PC-3 (cell line): ENCODE measurements around the gene JCHAIN. TPM values are rescaled to one million over a fixed set of nuclear protein-coding genes. Genes with fewer than 3 reads are reported as not detected.
A peak's percentile ranks its signal among the peaks of the same experiment; 100 is the strongest.
"Not testable (repeated sequence)": the region's sequence is repeated elsewhere in the genome, so short reads cannot be mapped to it uniquely, and the experiment has no call there.

Experiments
- ATAC-seq: fragments of 200-7000 bp; cut with Tn5 transposase; 2 replicates; pipeline ENCODE4 v1.9.1; 2020; ENCODE audit warnings: mild to moderate bottlenecking, moderate library complexity
- BruUV-seq: library from RNA; stranded (reverse); fragments of 400-500 nt; replicated peaks from 2 replicates; lab custom pipeline; 2021; lab: Mats Ljungman, UMichigan
- CTCF ChIA-PET: fragments of 300-600 bp; sonication (Branson Sonifier 250); formaldehyde crosslinking; loops from one replicate; lab custom pipeline; 2022; ENCODE audit warnings: antibody characterized with exemption; lab: Charles Lee
- POLR2A ChIA-PET: fragments of 300-600 bp; sonication (Branson Sonifier 250); formaldehyde crosslinking; loops from one replicate; lab custom pipeline; 2022; ENCODE audit warnings: antibody characterized with exemption; ENCODE audit not compliant: unreplicated experiment; lab: Charles Lee
- DNase-seq: peaks from one replicate; pipeline ENCODE4 v3.0.0-alpha.2; 2015
- H2AFZ ChIP-seq: fragments of 300-600 bp; sonication (generic); 2 replicates; pipeline ENCODE4 v1.6.0; 2016; ENCODE audit warnings: antibody characterized with exemption, low read length
- H3F3A ChIP-seq: fragments of 300-600 bp; sonication (generic); one replicate; pipeline ENCODE4 v1.6.0; 2017; ENCODE audit warnings: antibody characterized with exemption, low read length, control low read depth, mild to moderate bottlenecking; ENCODE audit not compliant: unreplicated experiment
- H3K27ac ChIP-seq: fragments of 300-600 bp; sonication (generic); 2 replicates; pipeline ENCODE4 v1.5.1; 2016; ENCODE audit warnings: mild to moderate bottlenecking, low read length
- H3K27me3 ChIP-seq: fragments of 300-600 bp; sonication (generic); 2 replicates; pipeline ENCODE4 v1.6.1; 2016; ENCODE audit warnings: low read length, mixed read lengths
- H3K36me3 ChIP-seq: fragments of 300-600 bp; sonication (generic); 2 replicates; pipeline ENCODE4 v1.6.1; 2016; ENCODE audit warnings: low read depth, mixed run types, low read length, mixed read lengths
- H3K4me1 ChIP-seq: fragments of 300-600 bp; sonication (generic); 2 replicates; pipeline ENCODE4 v1.5.1; 2016; ENCODE audit warnings: low read length; ENCODE audit not compliant: insufficient read depth
- H3K4me2 ChIP-seq: fragments of 300-600 bp; sonication (generic); 2 replicates; pipeline ENCODE4 v1.6.0; 2016; ENCODE audit warnings: low read length
- H3K4me3 ChIP-seq: fragments of 300-600 bp; sonication (generic); 2 replicates; pipeline ENCODE4 v1.5.1; 2016; ENCODE audit warnings: mild to moderate bottlenecking, low read length, mixed read lengths
- H3K79me2 ChIP-seq: fragments of 300-600 bp; sonication (generic); 2 replicates; pipeline ENCODE4 v1.6.1; 2017; ENCODE audit warnings: low read length, mixed read lengths
- H3K9ac ChIP-seq: fragments of 300-600 bp; sonication (generic); 2 replicates; pipeline ENCODE4 v1.6.0; 2016; ENCODE audit warnings: mild to moderate bottlenecking, low read length
- H3K9me2 ChIP-seq: fragments of 300-600 bp; sonication (generic); replicated peaks from 2 replicates; pipeline ENCODE4 v1.6.1; 2016; ENCODE audit warnings: mixed run types, low read length, mixed read lengths
- H3K9me3 ChIP-seq: fragments of 300-600 bp; sonication (generic); 2 replicates; pipeline ENCODE4 v1.6.1; 2016; ENCODE audit warnings: low read length, mixed read lengths
- H4K20me1 ChIP-seq: fragments of 300-600 bp; sonication (generic); 2 replicates; pipeline ENCODE4 v1.6.1; 2016; ENCODE audit warnings: low read length, mixed read lengths
- EZH2 ChIP-seq: fragments of 300-600 bp; sonication (generic); IDR thresholded peaks from one replicate; pipeline ENCODE4 v1.6.1; 2017; ENCODE audit warnings: antibody characterized with exemption, mild to moderate bottlenecking, low read length; ENCODE audit not compliant: unreplicated experiment
- EZH2phosphoT487 ChIP-seq: fragments of 300-600 bp; sonication (generic); IDR thresholded peaks from 2 replicates; pipeline ENCODE4 v1.6.1; 2018; ENCODE audit warnings: mild to moderate bottlenecking, antibody characterized with exemption, low read length, borderline replicate concordance
- intact Hi-C: fragments of 100-400 bp; cut with micrococcal nuclease; formaldehyde crosslinking; loops from 2 replicates; pipeline ENCODE4 v1.9.0; 2023
- total RNA-seq: library from RNA; depleted of rRNA; stranded (reverse); fragments of >200 nt; gene quantifications from 2 replicates; pipeline ENCODE4 v1.2.3, GENCODE V29; 2014
- TF ChIP-seq, protein P1 (sequence below): fragments of 300-600 bp; sonication (generic); conservative IDR thresholded peaks from 2 replicates; pipeline ENCODE4 v1.5.1; 2017; ENCODE audit warnings: antibody characterized with exemption, low read depth, mild to moderate bottlenecking, low read length

The JCHAIN gene
- total RNA-seq, 1 experiment from 2014 or later: not detected

GRCh38 chr4:70654605-70655011 is 11.7 kb downstream of the JCHAIN start:
- no peak overlapping the region for H3K4me3 ChIP-seq
- no peaks in the 10 kb centered on the region for H3F3A ChIP-seq
- no peak overlapping the region for H3K27ac ChIP-seq
- H3K36me3 ChIP-seq: no peaks in the 10 kb centered on the region
- DNase-seq (no peak), ATAC-seq (no peak)
- no peak overlapping the region for H3K4me2 ChIP-seq
- no TSS peak for BruUV-seq
- no peaks in the 10 kb centered on the region for H3K9me2 ChIP-seq
- H3K27me3 ChIP-seq: no peaks in the 10 kb centered on the region
- TF ChIP-seq EZH2phosphoT487: no peak
- H3K9me3 ChIP-seq: no peaks in the 10 kb centered on the region
- CTCF ChIA-PET: no interaction called here
- intact Hi-C loops: loop anchor here (5.0 to 10.0 kb wide), 2 partner anchors 80 to 1058 kb away; no protein-coding TSS in a partner anchor
- H2AFZ ChIP-seq: no peak overlapping the region
- no peaks in the 10 kb centered on the region for H3K4me1 ChIP-seq
- H3K79me2 ChIP-seq: no peaks in the 10 kb centered on the region
- H3K9ac ChIP-seq: no peak overlapping the region
- H4K20me1 ChIP-seq: no peaks in the 10 kb centered on the region
- POLR2A ChIA-PET: no interaction called here

DNA sequence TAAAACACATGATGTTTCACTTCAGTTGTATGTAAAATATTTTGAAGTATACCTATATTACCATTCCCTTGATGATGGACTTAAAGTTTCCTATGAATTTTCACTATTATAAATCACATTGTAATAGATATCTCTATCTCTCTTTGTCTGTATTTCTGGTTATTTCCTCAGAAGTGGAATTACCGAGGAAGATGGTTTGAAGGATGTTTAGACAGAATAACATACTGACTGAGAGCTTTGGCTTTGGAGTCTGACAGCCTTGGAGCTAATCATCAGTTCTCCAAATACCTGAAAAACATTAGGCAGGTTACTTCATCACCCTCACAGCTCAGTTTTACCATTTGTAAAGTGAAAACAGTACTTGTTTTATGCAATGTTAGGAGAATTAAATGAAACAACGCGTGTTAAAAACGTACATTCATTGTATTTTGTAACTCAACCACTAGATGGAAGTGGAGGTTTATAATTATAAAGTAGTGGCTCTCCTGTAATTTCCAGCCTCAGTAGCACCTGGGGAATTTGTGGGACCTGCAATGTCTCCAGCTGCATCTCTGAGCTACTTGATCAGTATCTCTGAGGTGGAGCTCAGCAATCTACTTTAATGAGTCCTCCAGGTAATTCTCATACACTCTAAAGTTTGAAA is 14.3 kb downstream of the JCHAIN start:
- POLR2A ChIA-PET: no interaction called here

GRCh38 chr4:70650741-70651140 is 15.6 kb downstream of the JCHAIN start:
- POLR2A ChIA-PET, H2AFZ ChIP-seq, H3K79me2 ChIP-seq, H4K20me1 ChIP-seq, H3F3A ChIP-seq, H3K9ac ChIP-seq, CTCF ChIA-PET, BruUV-seq, ATAC-seq, H3K36me3 ChIP-seq, DNase-seq, H3K4me1 ChIP-seq, H3K9me2 ChIP-seq, H3K27me3 ChIP-seq, H3K9me3 ChIP-seq, H3K27ac ChIP-seq, H3K4me2 ChIP-seq, H3K4me3 ChIP-seq: not testable (repeated sequence)
- intact Hi-C loops: loop anchor here (5.0 to 10.0 kb wide), 2 partner anchors 84 to 1062 kb away; no protein-coding TSS in a partner anchor

More for the DNA sequence above, 14.3 kb downstream of the JCHAIN start:
- Histone ChIP-seq H3K27me3 (no peaks in the 10 kb centered on the region), H3K4me1 (no peaks in the 10 kb centered on the region), H2AFZ (peak overlapping the region; percentile 88), H3K36me3 (no peaks in the 10 kb centered on the region), H3K4me2 (peak overlapping the region; percentile 79), H3K79me2 (no peaks in the 10 kb centered on the region), H3F3A (no peaks in the 10 kb centered on the region), H3K9ac (0 out of 2 replicates have a peak overlapping the region, but pooled peaks have one; percentile 13), H3K9me3 (no peaks in the 10 kb centered on the region), H3K4me3 (peak overlapping the region; percentile 48; the same call in 1 of the 2 replicates), H3K9me2 (no peaks in the 10 kb centered on the region), H4K20me1 (no peaks in the 10 kb centered on the region), H3K27ac (no peak overlapping the region)
- no TSS peak for BruUV-seq
- peak; percentile 77 for DNase-seq
- TF ChIP-seq, protein P1, sequence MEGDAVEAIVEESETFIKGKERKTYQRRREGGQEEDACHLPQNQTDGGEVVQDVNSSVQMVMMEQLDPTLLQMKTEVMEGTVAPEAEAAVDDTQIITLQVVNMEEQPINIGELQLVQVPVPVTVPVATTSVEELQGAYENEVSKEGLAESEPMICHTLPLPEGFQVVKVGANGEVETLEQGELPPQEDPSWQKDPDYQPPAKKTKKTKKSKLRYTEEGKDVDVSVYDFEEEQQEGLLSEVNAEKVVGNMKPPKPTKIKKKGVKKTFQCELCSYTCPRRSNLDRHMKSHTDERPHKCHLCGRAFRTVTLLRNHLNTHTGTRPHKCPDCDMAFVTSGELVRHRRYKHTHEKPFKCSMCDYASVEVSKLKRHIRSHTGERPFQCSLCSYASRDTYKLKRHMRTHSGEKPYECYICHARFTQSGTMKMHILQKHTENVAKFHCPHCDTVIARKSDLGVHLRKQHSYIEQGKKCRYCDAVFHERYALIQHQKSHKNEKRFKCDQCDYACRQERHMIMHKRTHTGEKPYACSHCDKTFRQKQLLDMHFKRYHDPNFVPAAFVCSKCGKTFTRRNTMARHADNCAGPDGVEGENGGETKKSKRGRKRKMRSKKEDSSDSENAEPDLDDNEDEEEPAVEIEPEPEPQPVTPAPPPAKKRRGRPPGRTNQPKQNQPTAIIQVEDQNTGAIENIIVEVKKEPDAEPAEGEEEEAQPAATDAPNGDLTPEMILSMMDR: peak; percentile 85
- TF ChIP-seq EZH2 (no peak), EZH2phosphoT487 (no peak)
- ATAC-seq: peak; percentile 74
- CTCF ChIA-PET: interaction anchor here (0.6 to 1.2 kb wide), 4 partner anchors 54 to 537 kb away, joined by 3 to 6 read pairs (median 3); no protein-coding TSS in a partner anchor
- intact Hi-C loops: loop anchor here (1.0 to 10.0 kb wide), 6 partner anchors 36 to 1060 kb away; partner anchors contain the start of gene UTP3
